Cardiac atrium fibroblast (primary cell): ENCODE results near the gene TRIM67. TPM values are rescaled to one million over a fixed set of nuclear protein-coding genes. Genes with fewer than 3 reads are reported as not detected.

ENCODE experiments used
- total RNA-seq: library from RNA; depleted of rRNA; stranded (reverse); fragments of >200 nt; gene quantifications from 2 replicates; pipeline ENCODE4 v1.2.3, GENCODE V29; 2015

Gene TRIM67
- not detected in 2 replicates for total RNA-seq

DNA sequence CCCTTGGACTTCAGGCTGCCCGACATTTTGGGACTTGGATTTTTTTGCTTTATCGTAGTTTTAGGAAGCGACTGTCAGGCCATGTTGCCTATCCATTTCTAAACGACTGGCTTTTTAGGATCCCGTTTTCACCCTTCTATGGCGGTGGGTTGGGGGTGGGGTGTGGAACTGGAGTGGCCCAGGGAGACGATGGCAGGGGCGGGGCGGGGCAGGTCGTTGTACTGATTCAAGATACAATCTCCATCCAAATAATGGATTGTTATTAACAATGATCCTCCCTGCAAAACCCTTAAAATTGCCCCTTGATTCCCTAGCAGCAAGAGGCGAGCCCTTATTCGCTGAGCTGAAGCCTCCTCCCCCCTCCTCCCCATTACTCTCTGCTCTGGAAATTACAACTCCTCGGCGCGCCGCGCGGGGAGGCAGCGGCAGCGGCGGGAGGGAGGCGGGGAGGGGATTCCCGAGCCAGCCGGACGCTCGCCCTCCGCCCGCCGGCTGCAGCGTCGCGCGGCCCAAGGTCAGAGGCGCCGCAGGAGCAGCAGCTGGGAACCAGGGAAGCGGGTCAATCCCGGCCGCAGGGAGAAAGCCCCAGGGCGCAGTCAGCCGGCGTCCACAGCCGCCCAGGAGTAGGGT, at the start of gene TRIM67:
Gene TRIM67 (plus strand): TSS at position 392 of the 630 bp plus-strand sequence. CDS start 912 bp downstream, outside the sequence.

GRCh38 chr1:231240883-231241735, 79.3 kb downstream of the TRIM67 start, which contains the start of gene GNPAT:
Gene GNPAT (plus strand): TSS chr1:231241212. CDS start chr1:231241379, 167 bp downstream.

Other genes starting within 250 kb of the TRIM67 start
- 4.0 and 7.8 TPM in 2 replicates for gene TTC13, start 183.2 kb upstream of the TRIM67 start, total RNA-seq
- 9.6 and 30.1 TPM in 2 replicates for gene ARV1, start 183.0 kb upstream of the TRIM67 start, total RNA-seq
- 5.8 and 6.6 TPM in 2 replicates for gene FAM89A, start 121.8 kb upstream of the TRIM67 start, total RNA-seq
- 31.3 and 33.0 TPM in 2 replicates for gene GNPAT, start 79.2 kb downstream of the TRIM67 start, total RNA-seq
- gene EXOC8, start 175.8 kb downstream of the TRIM67 start, total RNA-seq, result 7.0 and 11.0 TPM in 2 replicates
- gene SPRTN, start 176.2 kb downstream of the TRIM67 start, total RNA-seq, result 8.9 and 24.0 TPM in 2 replicates